GM19438 (cell line): ENCODE results near the gene PLA2G4D.

Source experiments
- ATAC-seq: cut with Tn5 transposase; IDR thresholded peaks from one replicate; pipeline ENCODE4 v1.9.1; 2021; ENCODE audit warnings: low read depth; ENCODE audit not compliant: unreplicated experiment

The PLA2G4D gene

GRCh38 chr15:42128476-42128875, 34.1 kb upstream of the PLA2G4D start:
- no peak for ATAC-seq

- ATAC-seq, result no peak
Observed at GRCh38 chr15:42123546-42123945, 29.2 kb upstream of the PLA2G4D start.

- no peak for ATAC-seq
Observed at GRCh38 chr15:42121682-42122081, 27.3 kb upstream of the PLA2G4D start.

GRCh38 chr15:42121021-42121420, 26.7 kb upstream of the PLA2G4D start:
- no peak for ATAC-seq

- ATAC-seq, result no peak
Observed at GRCh38 chr15:42120285-42120684, 25.9 kb upstream of the PLA2G4D start.

- no peak for ATAC-seq
Observed at GRCh38 chr15:42119446-42119760, 25.0 kb upstream of the PLA2G4D start.

GRCh38 chr15:42118650-42119445, 24.5 kb upstream of the PLA2G4D start:
- ATAC-seq, result no peak

GRCh38 chr15:42111924-42112323, 17.6 kb upstream of the PLA2G4D start:
- no peak for ATAC-seq

GRCh38 chr15:42110367-42110766, 16.0 kb upstream of the PLA2G4D start:
- no peak for ATAC-seq

GRCh38 chr15:42108806-42109205, 14.4 kb upstream of the PLA2G4D start:
- ATAC-seq, result no peak

- ATAC-seq, result no peak
Observed at GRCh38 chr15:42108189-42108588, 13.8 kb upstream of the PLA2G4D start.

- ATAC-seq, result no peak
Observed at GRCh38 chr15:42107473-42107872, 13.1 kb upstream of the PLA2G4D start.

- no peak for ATAC-seq
Observed at GRCh38 chr15:42106288-42106687, 11.9 kb upstream of the PLA2G4D start.

- no peak for ATAC-seq
Observed at GRCh38 chr15:42104095-42104891, 9.9 kb upstream of the PLA2G4D start.

- no peak for ATAC-seq
Observed at GRCh38 chr15:42102646-42103235, 8.4 kb upstream of the PLA2G4D start.

GRCh38 chr15:42101861-42102260, 7.5 kb upstream of the PLA2G4D start:
- ATAC-seq, result no peak

- no peak for ATAC-seq
Observed at GRCh38 chr15:42100021-42100800, 5.8 kb upstream of the PLA2G4D start.

- no peak for ATAC-seq
Observed at GRCh38 chr15:42097018-42097417, 2.7 kb upstream of the PLA2G4D start.

GRCh38 chr15:42093966-42094365, 396 bp downstream of the PLA2G4D start:
- no peak for ATAC-seq

GRCh38 chr15:42092398-42093318, 1.7 kb downstream of the PLA2G4D start:
- no peak for ATAC-seq
